ENCODE data around the gene SNX30.

- TF ChIP-seq CTCF (conservative IDR thresholded peaks at IDR 0.05; ENCODE audit: low read length) (no peak), EZH2phosphoT487 (IDR thresholded peaks at IDR 0.05; ENCODE audit: borderline replicate concordance, low read depth, low read length) (no peak)
Measured at GRCh38 chr9:112822618-112823017, 72.1 kb downstream of the SNX30 start.
